GM12878 (cell line): Measurements from ENCODE around the gene SLC10A4. TPM values are rescaled to one million over a fixed set of nuclear protein-coding genes. Genes with fewer than 3 reads are reported as not detected.

Experiments
- ATAC-seq: fragments of 200-7000 bp; cut with Tn5 transposase; 3 replicates; pipeline ENCODE4 v1.9.1; 2020; ENCODE audit warnings: mild to moderate bottlenecking, moderate library complexity
- BruUV-seq: library from RNA; stranded (reverse); fragments of 400-500 nt; replicated peaks from 2 replicates; lab custom pipeline; 2021; lab: Mats Ljungman, UMichigan
- CTCF ChIA-PET: fragments of 300-600 bp; sonication (Branson Sonifier 250); formaldehyde crosslinking; extraction: SDS; loops from one replicate; lab custom pipeline; 2021; ENCODE audit warnings: inconsistent platforms; lab: Yijun Ruan, JAX
- POLR2A ChIA-PET: fragments of 350-600 bp; formaldehyde crosslinking; extraction: SDS; loops from one replicate; lab custom pipeline; 2021; ENCODE audit warnings: inconsistent platforms; lab: Charles Lee
- RAD21 ChIA-PET: fragments of 300-600 bp; sonication (Branson Sonifier 250); formaldehyde crosslinking; loops from one replicate; lab custom pipeline; 2023; ENCODE audit warnings: antibody characterized with exemption; ENCODE audit not compliant: unreplicated experiment; lab: Charles Lee
- SMC1A ChIA-PET: fragments of 300-600 bp; sonication (Branson Sonifier 250); formaldehyde crosslinking; loops from one replicate; lab custom pipeline; 2023; ENCODE audit not compliant: unreplicated experiment, uncharacterized antibody; lab: Charles Lee
- DNase-seq: peaks from one replicate; pipeline ENCODE4 v3.0.0-alpha.2; 2011; ENCODE audit warnings: low read depth, low spot score
- FAIRE-seq: peaks from 3 replicates; lab custom pipeline; 2011; peaks lifted over from hg19 to GRCh38; lab: Jason Lieb, UNC
- H2AFZ ChIP-seq: 2 replicates; pipeline ENCODE4 v1.6.0; 2011; ENCODE audit warnings: low read depth, low read length, control low read depth; ENCODE audit not compliant: control insufficient read depth
- H3K27ac ChIP-seq: 2 replicates; pipeline ENCODE4 v1.5.1; 2011; ENCODE audit warnings: control low read depth; ENCODE audit not compliant: control insufficient read depth, insufficient read depth
- H3K27me3 ChIP-seq, 2 experiments: replicated peaks in 1 of 2; 2 replicates each; pipeline versions ENCODE4 v1.6.0 to v1.6.1; 2011; ENCODE audit warnings: low read length in 1 of 2; ENCODE audit not compliant: control insufficient read depth in 2 of 2, insufficient read depth in 2 of 2
- H3K36me3 ChIP-seq, 2 experiments: 2 replicates each; pipeline ENCODE4 v1.5.1; 2011; ENCODE audit warnings: low read length in 1 of 2; ENCODE audit not compliant: control insufficient read depth in 2 of 2, insufficient read depth in 2 of 2
- H3K4me1 ChIP-seq: 2 replicates; pipeline ENCODE4 v1.6.1; 2011; ENCODE audit warnings: mild to moderate bottlenecking, low read length, moderate library complexity, mixed read lengths; ENCODE audit not compliant: control insufficient read depth, insufficient read depth
- H3K4me2 ChIP-seq: 2 replicates; pipeline ENCODE4 v1.6.0; 2011; ENCODE audit warnings: control low read depth; ENCODE audit not compliant: control insufficient read depth, insufficient read depth
- H3K4me3 ChIP-seq: fragments of 200-600 bp; sonication (generic); 2 replicates; pipeline ENCODE4 v1.5.1; 2016
- H3K79me2 ChIP-seq: 2 replicates; pipeline ENCODE4 v1.6.0; 2011; ENCODE audit warnings: low read length; ENCODE audit not compliant: control insufficient read depth, insufficient read depth
- H3K9ac ChIP-seq: 2 replicates; pipeline ENCODE4 v1.8.0; 2011; ENCODE audit warnings: low read length, control low read depth, mixed read lengths; ENCODE audit not compliant: control insufficient read depth, insufficient read depth
- H3K9me3 ChIP-seq: replicated peaks from 3 replicates; pipeline ENCODE4 v1.5.1; 2011; ENCODE audit warnings: mild to moderate bottlenecking, low read length; ENCODE audit not compliant: control insufficient read depth, insufficient read depth
- H4K20me1 ChIP-seq: 2 replicates; pipeline ENCODE4 v1.6.0; 2011; ENCODE audit not compliant: control insufficient read depth, insufficient read depth
- HDAC6 ChIP-seq: fragments of 200-600 bp; sonication (generic); IDR thresholded peaks from one replicate; pipeline ENCODE4 v1.8.0; 2017; ENCODE audit warnings: antibody characterized with exemption; ENCODE audit not compliant: unreplicated experiment
- SIX5 ChIP-seq: IDR thresholded peaks from 2 replicates; pipeline ENCODE4 v1.6.1; 2011; ENCODE audit warnings: mild to moderate bottlenecking, low read depth, low read length, moderate library complexity; ENCODE audit not compliant: severe bottlenecking
- WGBS: methylation state at CpG from one replicate; pipeline ENCODE4 v1.1.6; 2016; ENCODE audit warnings: low lambda C conversion rate; ENCODE audit not compliant: insufficient replicate concordance, insufficient coverage; ENCODE audit errors: missing lambda C conversion rate; 5-methylcytosine and 5-hydroxymethylcytosine counted together
- in situ Hi-C: fragments of 300-500 bp; cut with MboI; formaldehyde crosslinking; loops from 9 replicates; pipeline ENCODE4 v1.14.3; 2018; ENCODE audit warnings: mixed read lengths
- intact Hi-C: fragments of 100-400 bp; cut with micrococcal nuclease; formaldehyde crosslinking; loops from one replicate; pipeline ENCODE4 v1.14.2; 2022; ENCODE audit not compliant: unreplicated experiment
- polyA plus RNA-seq, 11 experiments: library from polyadenylated mRNA; depleted of rRNA in 4 of 11; unstranded in 6 of 11; stranded (reverse) in 5 of 11; fragments of >200 nt; fragmentation: Nextera tagmentation in 4 of 11; fragmentation: Illumina TruSeq in 1 of 11; extraction: Ambion mirVana in 4 of 11; extraction: Trizol in 1 of 11; gene quantifications; 1 replicate in 1 of 11; 2 replicates in 10 of 11; pipeline versions ENCODE4 v1.2.1 to v1.2.3, GENCODE V29; 2011 to 2016; ENCODE audit warnings: inconsistent platforms in 2 of 11, missing spikeins in 2 of 11, low read depth in 1 of 11
- total RNA-seq, 4 experiments: library from RNA; depleted of rRNA in 3 of 4; stranded (reverse); fragments of >200 nt in 3 of 4; fragmentation: Illumina TruSeq in 1 of 4; extraction: Trizol in 1 of 4; gene quantifications; 2 replicates each; pipeline versions ENCODE4 v1.2.1 to v1.2.3, GENCODE V29; 2013 to 2021
- TF ChIP-seq, protein P1 (sequence below): IDR thresholded peaks from 2 replicates; pipeline ENCODE4 v1.6.1; 2012; ENCODE audit warnings: low read depth, low read length, improper control_type of control experiment
- TF ChIP-seq, protein P2 (sequence below): IDR thresholded peaks from 2 replicates; pipeline ENCODE4 v1.6.1; 2011; ENCODE audit warnings: borderline replicate concordance, low read depth, mild to moderate bottlenecking, moderate library complexity, mixed read lengths, low read length; ENCODE audit not compliant: insufficient read depth; ENCODE audit errors: extremely low read length
- TF ChIP-seq, protein P3 (sequence below): IDR thresholded peaks from 2 replicates; pipeline ENCODE4 v1.6.1; 2012; ENCODE audit warnings: low read length, inconsistent platforms

Gene SLC10A4
- total and polyA plus RNA-seq, 10 of the 15 experiments (the other 5 are each of a cell fraction or from before 2014, with no cell fraction given), result 0.12 TPM; not detected in 9

DNA sequence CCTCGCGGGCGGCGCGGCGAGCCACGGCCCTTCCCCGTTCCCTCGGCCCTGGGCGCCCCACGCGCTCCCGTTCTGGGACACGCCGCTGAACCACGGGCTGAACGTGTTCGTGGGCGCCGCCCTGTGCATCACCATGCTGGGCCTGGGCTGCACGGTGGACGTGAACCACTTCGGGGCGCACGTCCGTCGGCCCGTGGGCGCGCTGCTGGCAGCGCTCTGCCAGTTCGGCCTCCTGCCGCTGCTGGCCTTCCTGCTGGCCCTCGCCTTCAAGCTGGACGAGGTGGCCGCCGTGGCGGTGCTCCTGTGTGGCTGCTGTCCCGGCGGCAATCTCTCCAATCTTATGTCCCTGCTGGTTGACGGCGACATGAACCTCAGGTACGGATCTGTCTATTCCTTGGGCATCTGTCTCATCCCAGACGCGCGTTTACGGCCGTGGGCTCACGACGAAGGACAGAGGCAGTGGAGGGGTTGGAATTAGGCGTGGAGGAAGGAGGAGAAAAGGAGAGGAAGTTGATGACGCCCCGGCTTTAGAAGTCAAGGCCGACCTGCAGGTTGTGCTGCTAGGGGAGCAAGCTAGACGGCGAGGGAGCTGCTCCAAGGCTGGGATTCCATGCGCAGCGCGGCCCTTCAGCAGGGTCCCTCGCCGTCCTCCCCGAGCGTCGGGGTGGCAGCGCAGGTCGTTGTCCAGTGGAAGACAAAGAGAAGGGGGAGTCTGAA is 792 bp downstream of the SLC10A4 start:
- RAD21 ChIA-PET, result interaction anchor here (0.6 kb wide), 1 partner anchor 478 kb away, joined by 3 read pairs; no protein-coding TSS in a partner anchor
- H3K9me3 ChIP-seq, result peaks cover 3% of the 10 kb centered on the region; the same call in 2 of the 3 replicates
- intact Hi-C loops, result no loop called here
- no peaks in the 10 kb centered on the region for H3K4me1 ChIP-seq
- SMC1A ChIA-PET, result no interaction called here
- H3K27me3 ChIP-seq, result peaks cover 8 to 34% of the 10 kb centered on the region in 2 experiments
- POLR2A ChIA-PET, result no interaction called here
- FAIRE-seq (no peak), DNase-seq (no peak), ATAC-seq (no peak)
- in situ Hi-C loops, result no loop called here
- no peak overlapping the region for H3K27ac ChIP-seq
- H4K20me1 ChIP-seq, result no peaks in the 10 kb centered on the region
- H3K4me2 ChIP-seq, result 0 out of 2 replicates have a peak overlapping the region, but pooled peaks have one; percentile 3
- no peaks in the 10 kb centered on the region for H3K79me2 ChIP-seq
- WGBS, result 63% methylated on average over 64 of the region's 66 CpGs
- no peak overlapping the region for H3K4me3 ChIP-seq
- H3K9ac ChIP-seq, result no peak overlapping the region
- no peak overlapping the region for H2AFZ ChIP-seq
- no TSS peak for BruUV-seq
- H3K36me3 ChIP-seq, result no peaks in the 10 kb centered on the region
- CTCF ChIA-PET, result no interaction called here
- TF ChIP-seq, protein P1, sequence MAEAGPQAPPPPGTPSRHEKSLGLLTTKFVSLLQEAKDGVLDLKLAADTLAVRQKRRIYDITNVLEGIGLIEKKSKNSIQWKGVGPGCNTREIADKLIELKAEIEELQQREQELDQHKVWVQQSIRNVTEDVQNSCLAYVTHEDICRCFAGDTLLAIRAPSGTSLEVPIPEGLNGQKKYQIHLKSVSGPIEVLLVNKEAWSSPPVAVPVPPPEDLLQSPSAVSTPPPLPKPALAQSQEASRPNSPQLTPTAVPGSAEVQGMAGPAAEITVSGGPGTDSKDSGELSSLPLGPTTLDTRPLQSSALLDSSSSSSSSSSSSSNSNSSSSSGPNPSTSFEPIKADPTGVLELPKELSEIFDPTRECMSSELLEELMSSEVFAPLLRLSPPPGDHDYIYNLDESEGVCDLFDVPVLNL, result no peak
- no peak for TF ChIP-seq SIX5
- TF ChIP-seq, protein P2, sequence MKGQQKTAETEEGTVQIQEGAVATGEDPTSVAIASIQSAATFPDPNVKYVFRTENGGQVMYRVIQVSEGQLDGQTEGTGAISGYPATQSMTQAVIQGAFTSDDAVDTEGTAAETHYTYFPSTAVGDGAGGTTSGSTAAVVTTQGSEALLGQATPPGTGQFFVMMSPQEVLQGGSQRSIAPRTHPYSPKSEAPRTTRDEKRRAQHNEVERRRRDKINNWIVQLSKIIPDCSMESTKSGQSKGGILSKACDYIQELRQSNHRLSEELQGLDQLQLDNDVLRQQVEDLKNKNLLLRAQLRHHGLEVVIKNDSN, result peak; percentile 4
- no peak for TF ChIP-seq HDAC6
- TF ChIP-seq, protein P3, sequence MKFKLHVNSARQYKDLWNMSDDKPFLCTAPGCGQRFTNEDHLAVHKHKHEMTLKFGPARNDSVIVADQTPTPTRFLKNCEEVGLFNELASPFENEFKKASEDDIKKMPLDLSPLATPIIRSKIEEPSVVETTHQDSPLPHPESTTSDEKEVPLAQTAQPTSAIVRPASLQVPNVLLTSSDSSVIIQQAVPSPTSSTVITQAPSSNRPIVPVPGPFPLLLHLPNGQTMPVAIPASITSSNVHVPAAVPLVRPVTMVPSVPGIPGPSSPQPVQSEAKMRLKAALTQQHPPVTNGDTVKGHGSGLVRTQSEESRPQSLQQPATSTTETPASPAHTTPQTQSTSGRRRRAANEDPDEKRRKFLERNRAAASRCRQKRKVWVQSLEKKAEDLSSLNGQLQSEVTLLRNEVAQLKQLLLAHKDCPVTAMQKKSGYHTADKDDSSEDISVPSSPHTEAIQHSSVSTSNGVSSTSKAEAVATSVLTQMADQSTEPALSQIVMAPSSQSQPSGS, result no peak
